ENCODE data around the gene CSMD2.

The CSMD2 gene

DNA sequence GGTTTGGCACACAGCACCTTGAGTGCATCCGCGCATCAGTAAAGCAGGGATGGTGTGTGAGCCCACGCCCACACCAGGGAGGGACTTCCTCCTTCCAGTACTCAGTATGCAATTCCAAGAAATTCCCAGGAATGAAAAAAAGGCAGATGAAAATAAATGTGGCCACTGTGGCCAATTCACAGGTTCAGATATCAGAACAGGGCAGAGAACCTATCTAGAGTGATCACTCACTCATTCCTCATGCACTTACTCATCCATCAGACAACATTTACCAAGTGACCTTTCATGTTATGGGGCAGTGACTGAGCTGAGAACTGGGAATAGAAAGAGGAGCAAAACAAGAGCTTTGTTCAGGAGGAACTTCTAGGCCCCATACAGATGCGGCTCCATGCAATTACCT, 578.9 kb downstream of the CSMD2 start:
- Histone ChIP-seq H3K36me3 (replicated peaks; ENCODE audit: low read depth, low read length) (no peaks in the 10 kb centered on the region), H2AFZ (ENCODE audit: low read depth, low read length) (no peak overlapping the region), H4K20me1 (ENCODE audit: insufficient read depth, low read length) (no peaks in the 10 kb centered on the region), H3K4me1 (ENCODE audit: low read length) (no peaks in the 10 kb centered on the region), H3K4me2 (ENCODE audit: low read length) (no peak overlapping the region), H3K4me3 (ENCODE audit: low read length) (no peak overlapping the region), H3K9ac (ENCODE audit: low read length) (no peak overlapping the region), H3K79me2 (ENCODE audit: low read length) (no peaks in the 10 kb centered on the region), H3K27me3 (ENCODE audit: low read depth, low read length) (peaks cover 13% of the 10 kb centered on the region; the same call in 1 of the 2 replicates), H3K9me3 (ENCODE audit: insufficient read depth, low read length) (no peaks in the 10 kb centered on the region), H3K27ac (ENCODE audit: low read length) (no peak overlapping the region)
- TF ChIP-seq EZH2phosphoT487 (IDR thresholded peaks at IDR 0.05; ENCODE audit: low read depth), result no peak
- TF ChIP-seq, protein P1, sequence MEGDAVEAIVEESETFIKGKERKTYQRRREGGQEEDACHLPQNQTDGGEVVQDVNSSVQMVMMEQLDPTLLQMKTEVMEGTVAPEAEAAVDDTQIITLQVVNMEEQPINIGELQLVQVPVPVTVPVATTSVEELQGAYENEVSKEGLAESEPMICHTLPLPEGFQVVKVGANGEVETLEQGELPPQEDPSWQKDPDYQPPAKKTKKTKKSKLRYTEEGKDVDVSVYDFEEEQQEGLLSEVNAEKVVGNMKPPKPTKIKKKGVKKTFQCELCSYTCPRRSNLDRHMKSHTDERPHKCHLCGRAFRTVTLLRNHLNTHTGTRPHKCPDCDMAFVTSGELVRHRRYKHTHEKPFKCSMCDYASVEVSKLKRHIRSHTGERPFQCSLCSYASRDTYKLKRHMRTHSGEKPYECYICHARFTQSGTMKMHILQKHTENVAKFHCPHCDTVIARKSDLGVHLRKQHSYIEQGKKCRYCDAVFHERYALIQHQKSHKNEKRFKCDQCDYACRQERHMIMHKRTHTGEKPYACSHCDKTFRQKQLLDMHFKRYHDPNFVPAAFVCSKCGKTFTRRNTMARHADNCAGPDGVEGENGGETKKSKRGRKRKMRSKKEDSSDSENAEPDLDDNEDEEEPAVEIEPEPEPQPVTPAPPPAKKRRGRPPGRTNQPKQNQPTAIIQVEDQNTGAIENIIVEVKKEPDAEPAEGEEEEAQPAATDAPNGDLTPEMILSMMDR (IDR thresholded peaks at IDR 0.05; ENCODE audit: low read depth, low read length), result no peak

DNA sequence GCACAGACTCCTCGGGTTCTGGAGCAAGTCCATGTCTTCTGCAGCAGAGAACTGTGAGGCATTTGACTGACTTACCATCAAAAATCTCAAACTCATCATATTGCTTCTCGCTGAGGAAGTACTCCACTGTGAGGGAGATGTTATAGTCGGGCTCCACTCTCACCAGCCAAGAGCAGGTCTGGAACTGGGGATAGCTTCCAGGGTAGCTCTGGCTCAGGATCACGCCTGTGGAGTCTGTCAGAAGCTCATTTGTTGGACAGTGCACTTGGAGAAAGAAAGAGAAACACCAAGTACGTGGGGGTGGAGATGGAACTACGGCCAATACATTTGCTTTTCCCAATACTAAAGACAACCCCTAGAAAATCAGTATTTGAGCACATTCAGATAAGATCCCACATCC, 581.5 kb downstream of the CSMD2 start:
- no peak overlapping the region for H3K4me2 ChIP-seq (ENCODE audit: low read length)
- TF ChIP-seq EZH2phosphoT487 (IDR thresholded peaks at IDR 0.05; ENCODE audit: low read depth), result no peak
- TF ChIP-seq, protein P1 (IDR thresholded peaks at IDR 0.05; ENCODE audit: low read depth, low read length), result no peak
- no peaks in the 10 kb centered on the region for H3K79me2 ChIP-seq (ENCODE audit: low read length)
- H3K36me3 ChIP-seq (replicated peaks; ENCODE audit: low read depth, low read length), result no peaks in the 10 kb centered on the region
- no peaks in the 10 kb centered on the region for H4K20me1 ChIP-seq (ENCODE audit: insufficient read depth, low read length)
- no peak overlapping the region for H2AFZ ChIP-seq (ENCODE audit: low read depth, low read length)
- H3K27me3 ChIP-seq (ENCODE audit: low read depth, low read length), result peaks cover 9% of the 10 kb centered on the region; the same call in 1 of the 2 replicates
- H3K27ac ChIP-seq (ENCODE audit: low read length), result no peak overlapping the region
- no peak overlapping the region for H3K4me3 ChIP-seq (ENCODE audit: low read length)
- no peak overlapping the region for H3K9ac ChIP-seq (ENCODE audit: low read length)
- no peaks in the 10 kb centered on the region for H3K9me3 ChIP-seq (ENCODE audit: insufficient read depth, low read length)
- no peaks in the 10 kb centered on the region for H3K4me1 ChIP-seq (ENCODE audit: low read length)

DNA sequence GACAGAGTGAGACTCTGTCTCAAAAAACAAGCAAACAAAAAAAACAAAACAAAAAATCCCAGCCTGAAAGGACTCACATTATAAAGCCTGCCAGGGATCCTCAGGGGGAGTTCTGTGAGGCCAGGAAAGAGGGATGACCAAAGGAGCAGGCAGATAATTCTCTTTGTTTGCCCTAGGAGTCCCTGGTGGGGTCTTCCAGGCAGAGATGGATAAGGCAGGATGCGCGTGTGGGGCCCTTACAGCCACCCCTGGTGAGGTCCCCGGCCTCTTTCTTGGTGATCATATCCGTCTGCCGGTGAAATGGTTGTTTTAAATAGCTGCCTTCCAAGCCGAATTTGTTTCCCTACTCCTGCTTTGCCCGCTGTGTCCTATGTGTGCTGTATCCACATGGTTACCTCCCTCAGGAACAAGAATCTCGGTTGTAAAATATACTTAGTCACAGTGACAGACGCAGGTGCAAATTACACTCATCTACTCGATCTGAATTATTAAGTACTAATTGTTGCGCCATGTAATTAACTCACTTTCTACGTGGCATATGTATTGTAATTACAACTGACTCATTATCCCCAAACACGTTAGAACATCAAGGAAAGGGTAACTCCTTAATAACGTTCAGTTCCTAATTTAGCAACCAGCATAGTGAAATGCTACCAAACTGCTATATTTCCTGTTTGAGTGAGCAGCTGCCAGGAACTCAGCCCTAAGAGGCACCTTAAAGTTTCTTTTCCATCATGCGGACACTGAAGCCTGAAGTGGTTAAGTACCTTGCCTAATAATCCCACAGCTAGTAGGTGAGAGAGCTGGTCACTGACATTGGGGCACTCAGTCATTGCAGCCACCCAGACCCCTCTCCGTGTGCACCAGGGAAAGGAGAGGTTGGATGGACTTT, 586.2 kb downstream of the CSMD2 start:
- Histone ChIP-seq H3K36me3 (replicated peaks; ENCODE audit: low read depth, low read length) (no peaks in the 10 kb centered on the region), H3K27me3 (ENCODE audit: low read depth, low read length) (peaks cover 9% of the 10 kb centered on the region; the same call in 1 of the 2 replicates), H3K9ac (ENCODE audit: low read length) (no peak overlapping the region), H3K4me3 (ENCODE audit: low read length) (no peak overlapping the region), H4K20me1 (ENCODE audit: insufficient read depth, low read length) (no peaks in the 10 kb centered on the region), H3K27ac (ENCODE audit: low read length) (no peak overlapping the region), H3K4me1 (ENCODE audit: low read length) (no peaks in the 10 kb centered on the region), H3K4me2 (ENCODE audit: low read length) (no peak overlapping the region), H2AFZ (ENCODE audit: low read depth, low read length) (no peak overlapping the region), H3K9me3 (ENCODE audit: insufficient read depth, low read length) (no peaks in the 10 kb centered on the region), H3K79me2 (ENCODE audit: low read length) (no peaks in the 10 kb centered on the region)
- TF ChIP-seq, protein P1 (IDR thresholded peaks at IDR 0.05; ENCODE audit: low read depth, low read length), result no peak

DNA sequence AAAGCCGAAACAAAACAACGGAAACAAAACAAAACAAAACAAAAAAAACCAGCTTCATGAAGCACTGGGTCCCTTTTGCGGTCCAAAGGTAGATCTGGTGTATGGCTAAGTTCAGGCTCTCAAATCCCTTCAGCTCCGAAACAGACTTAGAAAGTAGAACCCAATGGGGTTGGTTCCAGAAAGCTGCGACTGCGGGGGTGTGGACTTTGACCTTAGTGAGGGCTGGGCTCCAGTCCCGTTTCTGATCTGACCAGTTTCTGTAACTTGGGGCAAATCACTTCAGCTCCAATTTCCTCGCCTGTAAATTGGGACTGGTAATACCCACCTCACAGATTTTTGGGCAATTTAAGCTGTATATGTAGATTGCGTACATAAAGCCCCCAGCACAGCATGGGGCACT, 587.4 kb downstream of the CSMD2 start:
- H3K27me3 ChIP-seq (ENCODE audit: low read depth, low read length), result no peaks in the 10 kb centered on the region; the same call in 1 of the 2 replicates
- no peak overlapping the region for H3K4me3 ChIP-seq (ENCODE audit: low read length)
- no peaks in the 10 kb centered on the region for H3K9me3 ChIP-seq (ENCODE audit: insufficient read depth, low read length)
- no peak overlapping the region for H2AFZ ChIP-seq (ENCODE audit: low read depth, low read length)
- H3K79me2 ChIP-seq (ENCODE audit: low read length), result no peaks in the 10 kb centered on the region
- H3K4me2 ChIP-seq (ENCODE audit: low read length), result no peak overlapping the region
- no peak overlapping the region for H3K27ac ChIP-seq (ENCODE audit: low read length)
- no peaks in the 10 kb centered on the region for H4K20me1 ChIP-seq (ENCODE audit: insufficient read depth, low read length)
- no peaks in the 10 kb centered on the region for H3K36me3 ChIP-seq (replicated peaks; ENCODE audit: low read depth, low read length)
- no peaks in the 10 kb centered on the region for H3K4me1 ChIP-seq (ENCODE audit: low read length)
- TF ChIP-seq EZH2phosphoT487 (IDR thresholded peaks at IDR 0.05; ENCODE audit: low read depth), result no peak
- TF ChIP-seq, protein P1 (IDR thresholded peaks at IDR 0.05; ENCODE audit: low read depth, low read length), result no peak
- H3K9ac ChIP-seq (ENCODE audit: low read length), result no peak overlapping the region
